Vagina (tissue), 2 donors: ENCODE data around the gene FRMPD2. TPM values are rescaled to one million over a fixed set of nuclear protein-coding genes. Genes with fewer than 3 reads are reported as not detected.

Experiments
- DNase-seq, 2 donors: peaks; one replicate each; pipeline ENCODE4 v3.0.0-alpha.2; 2017; ENCODE audit errors: extremely low spot score in 2 of 2
- H3K27ac ChIP-seq: fragments of 200-600 bp; sonication (generic); one replicate; pipeline ENCODE4 v1.5.1; 2019
- H3K27me3 ChIP-seq: fragments of 200-600 bp; sonication (generic); one replicate; pipeline ENCODE4 v1.5.1; 2019
- H3K36me3 ChIP-seq, 2 donors: fragments of 200-600 bp; sonication (generic); one replicate each; pipeline ENCODE4 v1.5.1; 2017 to 2019
- H3K4me1 ChIP-seq: fragments of 200-600 bp; sonication (generic); one replicate; pipeline ENCODE4 v1.5.1; 2019
- H3K4me3 ChIP-seq, 2 donors: fragments of 200-600 bp; sonication (generic); 1 replicate in 1 of 2; 2 replicates in 1 of 2; pipeline ENCODE4 v1.5.1; 2016 to 2019
- H3K9me3 ChIP-seq: fragments of 200-600 bp; sonication (generic); one replicate; pipeline ENCODE4 v1.5.1; 2019
- CTCF ChIP-seq, 3 experiments: fragments of 450-650 bp in 2 of 3; fragments of 200-600 bp in 1 of 3; sonication (generic) in 1 of 3; IDR thresholded peaks; one replicate each; pipeline ENCODE4 v1.5.1; 2017 to 2019; ENCODE audit warnings: antibody characterized with exemption in 3 of 3, mild to moderate bottlenecking in 2 of 3, moderate library complexity in 2 of 3
- POLR2A ChIP-seq, 2 donors: fragments of 450-650 bp; IDR thresholded peaks; one replicate each; pipeline ENCODE4 v1.6.1; 2017; ENCODE audit warnings: antibody characterized with exemption in 2 of 2, mild to moderate bottlenecking in 2 of 2, moderate library complexity in 2 of 2
- POLR2AphosphoS5 ChIP-seq, 2 donors: sonication (generic); formaldehyde crosslinking; IDR thresholded peaks; one replicate each; pipeline ENCODE4 v1.9.0; 2017; ENCODE audit warnings: antibody characterized with exemption in 2 of 2, mild to moderate bottlenecking in 2 of 2, low read depth in 1 of 2; ENCODE audit not compliant: insufficient read depth in 1 of 2
- intact Hi-C: fragments of 100-400 bp; cut with DNase I; formaldehyde crosslinking; loops from one replicate; pipeline ENCODE4 v1.15.1; 2023
- total RNA-seq: library from RNA; depleted of rRNA; stranded (reverse); fragments of >200 nt; gene quantifications from one replicate; pipeline ENCODE4 v1.2.3, GENCODE V29; 2016

Gene FRMPD2
- total RNA-seq, 1 donor from 2014 or later, result not detected

GRCh38 chr10:48302515-48303476 is 28.3 kb upstream of the FRMPD2 start:
- Histone ChIP-seq H3K4me3 (no peak overlapping the region), H3K27ac (no peak overlapping the region), H3K9me3 (no peaks in the 10 kb centered on the region), H3K36me3 (no peaks in the 10 kb centered on the region), H3K4me1 (peaks cover 11% of the 10 kb centered on the region), H3K27me3 (no peaks in the 10 kb centered on the region)
- TF ChIP-seq POLR2A (IDR thresholded peaks at IDR 0.05), result no peak
- no peak for TF ChIP-seq CTCF (IDR thresholded peaks at IDR 0.05)
- TF ChIP-seq POLR2AphosphoS5 (IDR thresholded peaks at IDR 0.05; ENCODE audit: insufficient read depth in 1 of 2, low read depth in 1 of 2), result no peak
- DNase-seq, result no peak
- intact Hi-C loops, result no loop called here

DNA sequence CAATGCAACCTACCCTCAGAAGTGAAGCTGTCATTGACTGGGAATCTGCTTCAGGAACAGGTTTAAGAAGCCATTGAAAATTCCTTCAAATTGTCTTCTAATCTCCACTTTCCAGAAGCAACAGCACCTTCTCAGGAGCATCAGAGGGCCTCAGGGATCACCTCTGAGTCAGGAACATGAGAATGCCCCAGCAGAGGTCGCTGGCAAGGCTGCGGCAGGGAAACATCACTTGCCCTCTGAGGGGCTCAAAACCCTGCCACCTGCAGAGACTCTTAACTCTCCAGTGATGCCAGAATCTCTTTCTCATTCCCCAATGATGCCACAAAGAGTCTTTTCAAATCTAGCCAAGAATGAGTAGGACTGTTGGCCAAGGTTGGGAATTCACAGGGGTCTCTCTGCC is 26.1 kb upstream of the FRMPD2 start:
- DNase-seq, result no peak
- Histone ChIP-seq H3K36me3 (no peaks in the 10 kb centered on the region), H3K27ac (no peak overlapping the region), H3K9me3 (no peaks in the 10 kb centered on the region), H3K27me3 (no peaks in the 10 kb centered on the region), H3K4me3 (no peak overlapping the region), H3K4me1 (no peaks in the 10 kb centered on the region)
- intact Hi-C loops, result no loop called here
- TF ChIP-seq POLR2AphosphoS5 (IDR thresholded peaks at IDR 0.05; ENCODE audit: insufficient read depth in 1 of 2, low read depth in 1 of 2) (no peak), POLR2A (IDR thresholded peaks at IDR 0.05) (no peak), CTCF (IDR thresholded peaks at IDR 0.05) (no peak)

GRCh38 chr10:48299692-48300091 is 25.2 kb upstream of the FRMPD2 start:
- Histone ChIP-seq H3K4me1 (no peaks in the 10 kb centered on the region), H3K27ac (no peak overlapping the region), H3K27me3 (no peaks in the 10 kb centered on the region), H3K4me3 (no peak overlapping the region), H3K36me3 (no peaks in the 10 kb centered on the region), H3K9me3 (no peaks in the 10 kb centered on the region)
- TF ChIP-seq POLR2A (IDR thresholded peaks at IDR 0.05) (no peak), CTCF (IDR thresholded peaks at IDR 0.05) (no peak), POLR2AphosphoS5 (IDR thresholded peaks at IDR 0.05; ENCODE audit: insufficient read depth in 1 of 2, low read depth in 1 of 2) (no peak)
- DNase-seq, result no peak
- intact Hi-C loops, result no loop called here

- H3K27me3 ChIP-seq, result no peaks in the 10 kb centered on the region
- no peaks in the 10 kb centered on the region for H3K9me3 ChIP-seq
- H3K27ac ChIP-seq, result no peak overlapping the region
- H3K4me1 ChIP-seq, result no peaks in the 10 kb centered on the region
- H3K4me3 ChIP-seq, result no peak overlapping the region
- TF ChIP-seq POLR2A (IDR thresholded peaks at IDR 0.05) (no peak), CTCF (IDR thresholded peaks at IDR 0.05) (no peak), POLR2AphosphoS5 (IDR thresholded peaks at IDR 0.05; ENCODE audit: insufficient read depth in 1 of 2, low read depth in 1 of 2) (no peak)
- DNase-seq, result no peak
- H3K36me3 ChIP-seq, result no peaks in the 10 kb centered on the region
- intact Hi-C loops, result no loop called here
Observed at GRCh38 chr10:48299066-48299465, 24.6 kb upstream of the FRMPD2 start.

- H3K27me3 ChIP-seq, result no peaks in the 10 kb centered on the region
- H3K9me3 ChIP-seq, result no peaks in the 10 kb centered on the region
- no peaks in the 10 kb centered on the region for H3K36me3 ChIP-seq
- intact Hi-C loops, result no loop called here
- no peak overlapping the region for H3K27ac ChIP-seq
- DNase-seq, result no peak
- H3K4me1 ChIP-seq, result no peaks in the 10 kb centered on the region
- TF ChIP-seq CTCF (IDR thresholded peaks at IDR 0.05) (no peak), POLR2AphosphoS5 (IDR thresholded peaks at IDR 0.05; ENCODE audit: insufficient read depth in 1 of 2, low read depth in 1 of 2) (no peak), POLR2A (IDR thresholded peaks at IDR 0.05) (no peak)
- H3K4me3 ChIP-seq, result no peak overlapping the region
Observed at GRCh38 chr10:48296576-48297098, 22.1 kb upstream of the FRMPD2 start.
